Measurements from ENCODE around the gene PACSIN3. TPM values are rescaled to one million over a fixed set of nuclear protein-coding genes. Genes with fewer than 3 reads are reported as not detected.
A peak's percentile ranks its signal among the peaks of the same experiment; 100 is the strongest.

Gene PACSIN3
- total and polyA plus RNA-seq, 2 of the 13 experiments (the other 11 are each of a cell fraction or from before 2014, with no cell fraction given) = 47.9 to 93.3 TPM

DNA sequence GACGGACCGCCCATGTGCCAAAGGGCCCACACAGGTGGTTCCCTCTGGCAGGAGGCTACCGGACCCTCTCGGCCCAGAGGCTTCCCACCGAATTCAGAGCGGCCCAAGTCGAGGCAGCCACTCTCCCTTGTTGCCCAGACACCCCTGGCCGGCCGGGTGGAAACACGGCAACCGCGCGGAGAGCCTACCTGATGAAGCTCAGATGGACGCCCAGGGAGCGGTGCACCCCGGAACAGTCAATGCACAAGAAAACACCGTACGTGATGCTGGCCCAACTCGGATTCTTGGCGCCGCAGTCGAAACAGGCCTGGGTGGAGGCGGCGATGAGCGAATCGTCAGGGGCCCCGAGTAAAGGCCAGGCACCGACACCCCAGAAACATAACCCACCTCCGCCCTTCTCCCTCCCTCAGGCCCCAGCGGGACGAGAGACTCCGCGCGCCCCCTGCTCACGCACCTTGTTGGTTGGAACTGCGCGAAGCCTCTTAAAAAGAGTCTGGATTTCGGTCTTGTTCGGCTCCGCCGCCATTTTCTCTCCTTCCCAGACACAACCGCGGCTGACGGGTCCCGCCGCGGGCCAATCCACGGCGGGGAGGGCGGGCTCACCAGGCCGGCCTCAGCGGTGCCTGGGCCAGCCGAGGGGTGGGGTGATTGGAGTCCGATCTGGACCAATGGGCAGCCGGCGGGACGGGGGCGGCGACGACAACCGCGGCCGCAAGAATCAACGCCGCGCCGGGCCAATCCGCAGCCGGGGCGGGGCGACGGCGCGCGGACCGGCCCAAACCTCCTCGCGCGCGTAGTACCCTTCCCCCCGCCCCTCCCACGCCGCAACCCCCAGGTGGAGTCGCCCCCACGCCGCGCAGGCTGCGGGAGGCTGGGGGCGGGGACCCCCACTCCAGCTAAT, 9.7 kb downstream of the PACSIN3 start, which contains the start of gene ARFGAP2:
Gene ARFGAP2 (minus strand): TSS at position 552 of the 901 bp plus-strand sequence. CDS start 26 bp downstream, at position 526.
- Histone ChIP-seq H3K9me3 (ENCODE audit: low read length) (no peaks in the 10 kb centered on the region), H3K27ac (ENCODE audit: extremely low read length, insufficient read depth, low read length) (peak within 1 kb of the TSS; percentile 84), H3K27me3 (ENCODE audit: control insufficient read depth in 1 of 2, insufficient read depth in 2 of 2, low read length in 2 of 2) (no peaks in the 10 kb centered on the region; a peak in 1 of 5 replicates), H4K20me1 (ENCODE audit: insufficient read depth, low read length) (0 out of 2 replicates have a peak, but pooled peaks cover 6% of the 10 kb centered on the region), H3K4me1 (ENCODE audit: insufficient read depth, low read length) (peaks cover 62% of the 10 kb centered on the region), H2AFZ (ENCODE audit: low read length) (no peak within 1 kb of the TSS), H3K4me2 (ENCODE audit: low read depth, low read length) (peak within 1 kb of the TSS; percentile 100), H3K4me3 (replicated peaks in 1 of 3; ENCODE audit: insufficient read depth in 1 of 3, low read depth in 2 of 3, low read length in 3 of 3) (peak within 1 kb of the TSS; percentile 91 to 98 (median 93)), H3K79me2 (ENCODE audit: insufficient read depth, low read length) (peaks cover 48% of the 10 kb centered on the region), H3K9ac (ENCODE audit: insufficient read depth, low read depth, low read length) (peak within 1 kb of the TSS; percentile 93), H3K36me3 (replicated peaks in 1 of 2; ENCODE audit: control insufficient read depth in 1 of 2, insufficient read depth in 2 of 2, low read length in 2 of 2) (peaks cover 26 to 56% of the 10 kb centered on the region in 2 experiments)
- WGBS (ENCODE audit: low lambda C conversion rate) = under 1% methylated on average over 34 of the region's 89 CpGs
- DNase-seq (ENCODE audit: low spot score) = peak; percentile 84
- intact Hi-C loops (cut with micrococcal nuclease; ENCODE audit: unreplicated experiment) = loop anchor here (1.0 kb wide), 3 partner anchors 11 to 179 kb away; no protein-coding TSS in a partner anchor
- peak; percentile 63 for FAIRE-seq
- CTCF ChIA-PET (ENCODE audit: low intra/inter-chr PET ratio, low total read pairs) = interaction anchor here (1.6 to 3.9 kb wide), 2 partner anchors 83 to 178 kb away, joined by 13 to 27 read pairs; partner anchors contain the start of gene NR1H3
- peak; percentile 90 for ATAC-seq
- TSS peak; percentile 57 for BruUV-seq (replicated peaks)
- POLR2A ChIA-PET = interaction anchor here (0.7 to 4.7 kb wide), 7 partner anchors 8 to 82 kb away, joined by 3 to 81 read pairs (median 36); partner anchors contain the start of genes ACP2, DDB2, NR1H3 and PACSIN3
- in situ Hi-C loops (cut with HindIII; ENCODE audit: extremely low pct_ligation_motif_present, low pct_unique_long_range_greater_than_20kb) = loop anchor here (5.0 kb wide), 2 partner anchors 71 to 176 kb away; partner anchors contain the start of genes ACP2 and MYBPC3
- peak; percentile 33; the same call in 1 of the 2 replicates for TF ChIP-seq CHCHD3 (CRISPR knock-in tag; IDR thresholded peaks at IDR 0.05)
- TF ChIP-seq XBP1 (CRISPR knock-in tag; IDR thresholded peaks at IDR 0.05) = no peak
- no peak for TF ChIP-seq NR2F1 (CRISPR knock-in tag; IDR thresholded peaks at IDR 0.05)
- no peak for TF ChIP-seq MBD4 (IDR thresholded peaks at IDR 0.05; ENCODE audit: borderline replicate concordance, low read length)
- TF ChIP-seq ZFP62 (CRISPR knock-in tag; IDR thresholded peaks at IDR 0.05) = no peak
- TF ChIP-seq ZBTB8A (CRISPR knock-in tag; IDR thresholded peaks at IDR 0.05; ENCODE audit: borderline replicate concordance, low read depth) = 0 out of 2 replicates have a peak, but pooled peaks have one; percentile 70
- TF ChIP-seq, protein P1, sequence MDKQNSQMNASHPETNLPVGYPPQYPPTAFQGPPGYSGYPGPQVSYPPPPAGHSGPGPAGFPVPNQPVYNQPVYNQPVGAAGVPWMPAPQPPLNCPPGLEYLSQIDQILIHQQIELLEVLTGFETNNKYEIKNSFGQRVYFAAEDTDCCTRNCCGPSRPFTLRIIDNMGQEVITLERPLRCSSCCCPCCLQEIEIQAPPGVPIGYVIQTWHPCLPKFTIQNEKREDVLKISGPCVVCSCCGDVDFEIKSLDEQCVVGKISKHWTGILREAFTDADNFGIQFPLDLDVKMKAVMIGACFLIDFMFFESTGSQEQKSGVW (CRISPR knock-in tag; IDR thresholded peaks at IDR 0.05; ENCODE audit: borderline replicate concordance) = no peak
- TF ChIP-seq HNRNPLL (IDR thresholded peaks at IDR 0.05; ENCODE audit: low read depth, low read length, poor library complexity, severe bottlenecking) = peak; percentile 39
- no peak for TF ChIP-seq ARNT2 (CRISPR knock-in tag; IDR thresholded peaks at IDR 0.05; ENCODE audit: low read depth)
- TF ChIP-seq, protein P2, sequence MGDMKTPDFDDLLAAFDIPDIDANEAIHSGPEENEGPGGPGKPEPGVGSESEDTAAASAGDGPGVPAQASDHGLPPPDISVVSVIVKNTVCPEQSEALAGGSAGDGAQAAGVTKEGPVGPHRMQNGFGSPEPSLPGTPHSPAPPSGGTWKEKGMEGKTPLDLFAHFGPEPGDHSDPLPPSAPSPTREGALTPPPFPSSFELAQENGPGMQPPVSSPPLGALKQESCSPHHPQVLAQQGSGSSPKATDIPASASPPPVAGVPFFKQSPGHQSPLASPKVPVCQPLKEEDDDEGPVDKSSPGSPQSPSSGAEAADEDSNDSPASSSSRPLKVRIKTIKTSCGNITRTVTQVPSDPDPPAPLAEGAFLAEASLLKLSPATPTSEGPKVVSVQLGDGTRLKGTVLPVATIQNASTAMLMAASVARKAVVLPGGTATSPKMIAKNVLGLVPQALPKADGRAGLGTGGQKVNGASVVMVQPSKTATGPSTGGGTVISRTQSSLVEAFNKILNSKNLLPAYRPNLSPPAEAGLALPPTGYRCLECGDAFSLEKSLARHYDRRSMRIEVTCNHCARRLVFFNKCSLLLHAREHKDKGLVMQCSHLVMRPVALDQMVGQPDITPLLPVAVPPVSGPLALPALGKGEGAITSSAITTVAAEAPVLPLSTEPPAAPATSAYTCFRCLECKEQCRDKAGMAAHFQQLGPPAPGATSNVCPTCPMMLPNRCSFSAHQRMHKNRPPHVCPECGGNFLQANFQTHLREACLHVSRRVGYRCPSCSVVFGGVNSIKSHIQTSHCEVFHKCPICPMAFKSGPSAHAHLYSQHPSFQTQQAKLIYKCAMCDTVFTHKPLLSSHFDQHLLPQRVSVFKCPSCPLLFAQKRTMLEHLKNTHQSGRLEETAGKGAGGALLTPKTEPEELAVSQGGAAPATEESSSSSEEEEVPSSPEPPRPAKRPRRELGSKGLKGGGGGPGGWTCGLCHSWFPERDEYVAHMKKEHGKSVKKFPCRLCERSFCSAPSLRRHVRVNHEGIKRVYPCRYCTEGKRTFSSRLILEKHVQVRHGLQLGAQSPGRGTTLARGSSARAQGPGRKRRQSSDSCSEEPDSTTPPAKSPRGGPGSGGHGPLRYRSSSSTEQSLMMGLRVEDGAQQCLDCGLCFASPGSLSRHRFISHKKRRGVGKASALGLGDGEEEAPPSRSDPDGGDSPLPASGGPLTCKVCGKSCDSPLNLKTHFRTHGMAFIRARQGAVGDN (CRISPR knock-in tag; IDR thresholded peaks at IDR 0.05) = peak; percentile 60
- TF ChIP-seq SMAD3 (CRISPR knock-in tag; IDR thresholded peaks at IDR 0.05) = peak; percentile 73; the same call in 1 of the 2 replicates
- TF ChIP-seq ZFP90 (CRISPR knock-in tag; IDR thresholded peaks at IDR 0.05; ENCODE audit: borderline replicate concordance) = no peak
- TF ChIP-seq U2AF2 (IDR thresholded peaks at IDR 0.05; ENCODE audit: low read depth, low read length) = no peak
- TF ChIP-seq HDAC2 (CRISPR knock-in tag; IDR thresholded peaks at IDR 0.05) = no peak; the same call in 1 of the 2 replicates
